Loucy (cell line): Measurements from ENCODE around the gene USP53.

Source experiments
- H2AFZ ChIP-seq: fragments of 200-600 bp; sonication (generic); 2 replicates; pipeline ENCODE4 v1.6.0; 2016; ENCODE audit warnings: antibody characterized with exemption, mild to moderate bottlenecking, low read length, moderate library complexity
- H3F3A ChIP-seq: fragments of 200-600 bp; 2 replicates; pipeline ENCODE4 v1.6.0; 2016; ENCODE audit warnings: antibody characterized with exemption, low read depth, mild to moderate bottlenecking
- H3K27me3 ChIP-seq: fragments of 200-600 bp; sonication (generic); 2 replicates; pipeline ENCODE4 v1.6.1; 2014; ENCODE audit warnings: low read length, mild to moderate bottlenecking; ENCODE audit not compliant: insufficient read depth, poor library complexity, severe bottlenecking
- H3K36me3 ChIP-seq: fragments of 200-600 bp; sonication (generic); 2 replicates; pipeline ENCODE4 v1.6.1; 2016; ENCODE audit warnings: low read length; ENCODE audit not compliant: insufficient read depth
- H3K4me1 ChIP-seq: fragments of 200-600 bp; sonication (generic); 2 replicates; pipeline ENCODE4 v1.5.1; 2014; ENCODE audit warnings: low read length, mild to moderate bottlenecking; ENCODE audit not compliant: insufficient read depth, poor library complexity, severe bottlenecking
- H3K4me2 ChIP-seq: fragments of 200-600 bp; sonication (generic); 2 replicates; pipeline ENCODE4 v1.6.0; 2014; ENCODE audit warnings: antibody characterized with exemption, low read length, low read depth, mild to moderate bottlenecking; ENCODE audit not compliant: poor library complexity, severe bottlenecking
- H3K4me3 ChIP-seq: fragments of 200-600 bp; sonication (generic); 2 replicates; pipeline ENCODE4 v1.5.1; 2014; ENCODE audit warnings: low read length, mild to moderate bottlenecking, mixed read lengths; ENCODE audit not compliant: poor library complexity, severe bottlenecking
- H3K79me2 ChIP-seq: fragments of 200-600 bp; sonication (generic); 2 replicates; pipeline ENCODE4 v1.6.1; 2014; ENCODE audit warnings: low read length; ENCODE audit not compliant: insufficient read depth
- H3K9ac ChIP-seq: fragments of 200-600 bp; sonication (generic); 2 replicates; pipeline ENCODE4 v1.6.0; 2014; ENCODE audit warnings: mild to moderate bottlenecking, low read depth, low read length, moderate library complexity; ENCODE audit not compliant: poor library complexity, severe bottlenecking
- H3K9me2 ChIP-seq: fragments of 200-600 bp; sonication (generic); replicated peaks from 2 replicates; pipeline ENCODE4 v1.6.1; 2016; ENCODE audit warnings: low read depth, low read length, mixed read lengths
- H3K9me3 ChIP-seq: fragments of 200-600 bp; sonication (generic); 2 replicates; pipeline ENCODE4 v1.6.1; 2014; ENCODE audit warnings: mild to moderate bottlenecking, antibody characterized with exemption, low read length, low read depth; ENCODE audit not compliant: insufficient read depth
- H4K20me1 ChIP-seq: fragments of 200-600 bp; sonication (generic); 2 replicates; pipeline ENCODE4 v1.6.0; 2014; ENCODE audit warnings: antibody characterized with exemption, low read length, mild to moderate bottlenecking; ENCODE audit not compliant: insufficient read depth, poor library complexity, severe bottlenecking
- EZH2phosphoT487 ChIP-seq: fragments of 200-600 bp; IDR thresholded peaks from 2 replicates; pipeline ENCODE4 v1.6.1; 2018; ENCODE audit warnings: antibody characterized with exemption, mild to moderate bottlenecking, moderate library complexity, borderline replicate concordance
- TF ChIP-seq, protein P1 (sequence below): fragments of 200-600 bp; sonication (generic); conservative IDR thresholded peaks from 2 replicates; pipeline ENCODE4 v1.5.1; 2014; ENCODE audit warnings: mild to moderate bottlenecking, antibody characterized with exemption, low read length

USP53 gene

DNA sequence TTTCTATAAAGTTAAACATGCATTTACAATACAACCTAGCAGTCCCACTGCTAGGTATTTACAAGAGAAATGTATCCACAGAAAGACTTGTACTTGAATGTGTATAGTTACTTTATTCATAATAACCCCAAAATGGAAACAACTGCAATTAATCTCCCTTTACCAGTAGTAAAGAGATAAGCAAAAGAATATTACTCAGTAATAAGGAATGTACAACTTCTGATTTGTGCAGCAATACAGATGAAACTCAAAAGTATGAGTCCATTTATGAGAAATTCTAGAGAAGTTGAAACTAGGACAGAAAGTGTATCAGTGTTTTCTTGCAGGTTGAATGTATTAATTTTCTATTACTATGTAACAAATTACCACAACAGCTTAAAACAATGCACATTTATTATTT lies 15.2 kb downstream of the USP53 start:
- no peaks in the 10 kb centered on the region for H4K20me1 ChIP-seq
- no peak for TF ChIP-seq EZH2phosphoT487
- TF ChIP-seq, protein P1, sequence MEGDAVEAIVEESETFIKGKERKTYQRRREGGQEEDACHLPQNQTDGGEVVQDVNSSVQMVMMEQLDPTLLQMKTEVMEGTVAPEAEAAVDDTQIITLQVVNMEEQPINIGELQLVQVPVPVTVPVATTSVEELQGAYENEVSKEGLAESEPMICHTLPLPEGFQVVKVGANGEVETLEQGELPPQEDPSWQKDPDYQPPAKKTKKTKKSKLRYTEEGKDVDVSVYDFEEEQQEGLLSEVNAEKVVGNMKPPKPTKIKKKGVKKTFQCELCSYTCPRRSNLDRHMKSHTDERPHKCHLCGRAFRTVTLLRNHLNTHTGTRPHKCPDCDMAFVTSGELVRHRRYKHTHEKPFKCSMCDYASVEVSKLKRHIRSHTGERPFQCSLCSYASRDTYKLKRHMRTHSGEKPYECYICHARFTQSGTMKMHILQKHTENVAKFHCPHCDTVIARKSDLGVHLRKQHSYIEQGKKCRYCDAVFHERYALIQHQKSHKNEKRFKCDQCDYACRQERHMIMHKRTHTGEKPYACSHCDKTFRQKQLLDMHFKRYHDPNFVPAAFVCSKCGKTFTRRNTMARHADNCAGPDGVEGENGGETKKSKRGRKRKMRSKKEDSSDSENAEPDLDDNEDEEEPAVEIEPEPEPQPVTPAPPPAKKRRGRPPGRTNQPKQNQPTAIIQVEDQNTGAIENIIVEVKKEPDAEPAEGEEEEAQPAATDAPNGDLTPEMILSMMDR = no peak

DNA sequence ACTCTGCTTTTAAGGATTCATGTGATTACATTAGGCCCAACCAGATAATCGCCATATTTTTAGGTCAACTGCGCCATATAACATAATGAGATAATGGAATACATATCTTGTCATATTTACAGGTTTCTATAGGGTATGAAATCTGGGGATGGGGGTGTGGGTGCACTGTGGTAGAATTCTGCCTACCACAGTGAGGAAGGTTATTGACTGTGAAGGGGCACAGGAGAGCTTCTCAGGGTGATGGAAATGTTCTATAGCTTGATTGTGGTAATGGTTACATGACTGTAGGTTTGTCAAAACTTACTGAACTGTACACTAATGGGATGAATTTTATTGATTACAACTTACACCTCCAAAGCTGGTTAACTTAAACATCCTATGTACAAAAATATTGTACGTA lies 15.9 kb downstream of the USP53 start:
- H3K4me3 ChIP-seq = no peak overlapping the region
- H3F3A ChIP-seq = no peaks in the 10 kb centered on the region
- H3K9me2 ChIP-seq = no peaks in the 10 kb centered on the region
- H3K79me2 ChIP-seq = no peaks in the 10 kb centered on the region
- no peak overlapping the region for H3K9ac ChIP-seq
- H2AFZ ChIP-seq = no peak overlapping the region; the same call in 1 of the 2 replicates
- no peaks in the 10 kb centered on the region for H3K4me1 ChIP-seq
- no peaks in the 10 kb centered on the region for H3K27me3 ChIP-seq
- H3K9me3 ChIP-seq = no peaks in the 10 kb centered on the region
- TF ChIP-seq EZH2phosphoT487 = no peak
- TF ChIP-seq, protein P1 = no peak
- H3K36me3 ChIP-seq = no peaks in the 10 kb centered on the region
- no peaks in the 10 kb centered on the region for H4K20me1 ChIP-seq
- H3K4me2 ChIP-seq = no peak overlapping the region

More for the DNA sequence above, 15.2 kb downstream of the USP53 start:
- Histone ChIP-seq H3F3A (no peaks in the 10 kb centered on the region), H3K27me3 (no peaks in the 10 kb centered on the region), H3K4me3 (no peak overlapping the region), H3K4me2 (no peak overlapping the region), H2AFZ (no peak overlapping the region), H3K79me2 (no peaks in the 10 kb centered on the region), H3K36me3 (no peaks in the 10 kb centered on the region), H3K9ac (no peak overlapping the region), H3K9me2 (no peaks in the 10 kb centered on the region), H3K4me1 (no peaks in the 10 kb centered on the region), H3K9me3 (no peaks in the 10 kb centered on the region)

DNA sequence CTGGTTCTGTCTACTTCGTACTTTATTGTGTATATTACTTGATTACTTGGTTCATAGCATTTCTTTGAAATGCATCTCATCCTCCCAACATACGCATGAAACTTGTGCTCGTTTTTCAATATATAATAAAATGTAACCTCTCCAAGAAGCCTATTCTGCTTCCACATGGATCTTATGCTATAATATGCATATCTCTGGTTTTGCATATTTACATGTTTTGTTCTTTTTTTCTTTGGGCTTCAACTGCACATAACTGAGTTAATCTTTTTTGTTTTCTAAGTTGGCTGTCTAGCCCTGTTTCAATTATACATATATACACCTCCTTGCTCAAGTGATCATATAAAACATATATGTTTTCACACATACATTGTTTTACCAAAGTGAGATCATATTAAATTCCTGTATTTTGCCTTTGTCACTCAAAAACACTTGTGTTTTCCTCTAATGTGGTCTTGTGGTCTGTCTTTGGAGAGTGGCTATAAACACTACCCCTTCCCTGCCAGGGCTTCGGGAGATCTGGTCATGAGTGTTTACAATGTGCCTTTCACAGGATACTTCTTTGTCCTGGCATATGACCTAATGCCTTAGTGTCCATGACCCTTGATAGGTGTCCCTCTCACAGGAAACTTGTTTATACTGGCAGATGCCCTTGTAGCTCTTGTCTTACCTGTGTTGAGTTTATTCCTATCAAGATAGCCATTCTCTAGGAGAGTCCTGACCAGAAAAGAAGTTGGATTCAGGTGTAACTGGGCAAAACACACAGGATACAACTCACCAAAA lies 17.6 kb downstream of the USP53 start:
- no peak overlapping the region for H3K4me3 ChIP-seq
- H3K9ac ChIP-seq = no peak overlapping the region
- no peak for TF ChIP-seq EZH2phosphoT487
- TF ChIP-seq, protein P1 = no peak
- no peak overlapping the region for H3K4me2 ChIP-seq
- no peaks in the 10 kb centered on the region for H3K4me1 ChIP-seq
- H3K9me3 ChIP-seq = no peaks in the 10 kb centered on the region
- no peaks in the 10 kb centered on the region for H3F3A ChIP-seq
- H3K9me2 ChIP-seq = no peaks in the 10 kb centered on the region
- H3K36me3 ChIP-seq = no peaks in the 10 kb centered on the region
- H3K79me2 ChIP-seq = no peaks in the 10 kb centered on the region
- no peaks in the 10 kb centered on the region for H4K20me1 ChIP-seq
- H3K27me3 ChIP-seq = no peaks in the 10 kb centered on the region
- no peak overlapping the region for H2AFZ ChIP-seq
